Activated CD8-positive, alpha-beta memory T cell treated with anti-CD3 and anti-CD28 coated beads, Interleukin-2, amount 10 ng/mL, durations not matched to agents 7 days and 5 days (primary cell): ENCODE measurements around the gene EIF4H. TPM values are rescaled to one million over a fixed set of nuclear protein-coding genes. Genes with fewer than 3 reads are reported as not detected.
"Not testable (repeated sequence)": the region's sequence is repeated elsewhere in the genome, so short reads cannot be mapped to it uniquely, and the experiment has no call there.

Experiments used
- ATAC-seq: fragments of 150-1000 bp; cut with Tn5 transposase; one replicate; pipeline ENCODE4 v1.10.0; 2021; ENCODE audit warnings: moderate library complexity
- CTCF ChIA-PET: fragments of 350-600 bp; sonication (Branson Sonifier 250); formaldehyde crosslinking; loops from one replicate; lab custom pipeline; 2021; ENCODE audit warnings: antibody characterized with exemption; lab: Charles Lee
- DNase-seq: peaks from one replicate; pipeline ENCODE4 v3.0.0-alpha.2; 2020
- H3K27ac Mint-ChIP-seq: one replicate; pipeline ENCODE4 v1.8.0; 2021; ENCODE audit warnings: mild to moderate bottlenecking, mixed read lengths
- H3K27me3 Mint-ChIP-seq: one replicate; pipeline ENCODE4 v1.8.0; 2021; ENCODE audit warnings: mixed read lengths
- H3K36me3 Mint-ChIP-seq: one replicate; pipeline ENCODE4 v1.8.0; 2021; ENCODE audit warnings: mild to moderate bottlenecking, mixed read lengths
- H3K4me1 Mint-ChIP-seq: one replicate; pipeline ENCODE4 v1.8.0; 2021; ENCODE audit warnings: mixed read lengths
- H3K4me3 Mint-ChIP-seq: one replicate; pipeline ENCODE4 v1.8.0; 2021; ENCODE audit warnings: mild to moderate bottlenecking, moderate library complexity, mixed read lengths
- H3K9me3 Mint-ChIP-seq: one replicate; pipeline ENCODE4 v1.8.0; 2022; ENCODE audit warnings: low read depth, mixed read lengths
- total RNA-seq, 2 experiments: library from RNA; stranded (reverse); gene quantifications; one replicate each; pipeline ENCODE4 v1.2.3, GENCODE V29; 2021

The EIF4H gene
- total RNA-seq, 2 experiments from 2014 or later: 278 to 322 TPM

DNA sequence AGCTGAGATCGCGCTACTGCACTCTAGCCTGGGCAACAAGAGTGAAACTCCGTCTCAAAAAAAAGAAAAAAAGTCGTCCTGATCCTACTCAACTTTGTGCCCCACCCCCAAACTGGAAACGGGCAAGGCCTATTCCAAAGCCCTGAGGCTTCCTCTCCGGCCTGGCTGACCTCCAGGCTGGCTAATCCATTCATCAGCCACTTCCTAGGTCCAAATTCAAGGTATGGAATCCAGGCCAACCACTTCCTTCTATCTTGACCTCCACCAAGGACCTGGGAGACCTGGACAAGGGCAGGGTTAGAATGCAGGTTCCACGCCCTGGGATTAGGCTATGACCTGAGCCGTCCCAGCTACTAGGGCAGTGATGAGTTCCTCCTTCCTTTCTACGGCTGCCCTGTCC lies 20.4 kb upstream of the EIF4H start:
- Mint-ChIP-seq H3K4me1 (no peaks in the 10 kb centered on the region), H3K36me3 (no peaks in the 10 kb centered on the region), H3K27ac (no peak overlapping the region), H3K27me3 (no peaks in the 10 kb centered on the region), H3K4me3 (no peak overlapping the region), H3K9me3 (no peaks in the 10 kb centered on the region)
- CTCF ChIA-PET: interaction anchor here (1.2 kb wide), 1 partner anchor 53 kb away, joined by 3 read pairs; no protein-coding TSS in a partner anchor
- ATAC-seq: no peak
- DNase-seq: no peak

DNA sequence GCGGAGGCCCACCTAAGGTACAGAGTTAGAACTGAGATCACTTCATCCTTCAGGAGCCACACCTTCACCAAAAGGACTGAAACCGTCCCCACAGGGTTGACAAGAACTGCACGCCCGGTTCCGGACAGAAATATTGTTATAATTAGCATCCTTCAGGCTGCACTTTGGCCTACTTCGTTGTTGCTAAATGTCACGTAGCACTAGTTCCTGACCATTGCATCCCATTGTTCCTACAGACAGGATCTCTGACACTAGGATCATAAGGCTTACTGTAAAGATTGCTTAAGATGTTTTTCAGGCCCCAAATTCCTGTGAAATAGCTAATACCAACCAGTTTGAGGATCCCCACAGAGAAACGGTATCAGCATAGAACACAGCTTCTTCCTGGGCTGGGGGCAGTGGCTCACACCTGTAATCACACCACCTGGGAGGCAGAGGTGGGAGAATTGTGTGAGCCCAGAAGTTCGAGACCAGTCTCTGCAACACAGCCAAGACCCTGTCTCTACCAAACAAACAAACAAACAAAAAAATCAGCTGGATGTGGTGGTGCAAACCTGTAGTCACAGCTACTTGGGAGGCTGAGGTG lies 18.3 kb upstream of the EIF4H start:
- no peak overlapping the region for H3K27ac Mint-ChIP-seq
- CTCF ChIA-PET: interaction anchor here (1.0 to 1.2 kb wide), 2 partner anchors 10 to 50 kb away, joined by 3 read pairs; no protein-coding TSS in a partner anchor
- H3K4me3 Mint-ChIP-seq: no peak overlapping the region
- H3K36me3 Mint-ChIP-seq: no peaks in the 10 kb centered on the region
- H3K4me1 Mint-ChIP-seq: no peaks in the 10 kb centered on the region
- no peak for ATAC-seq
- DNase-seq: no peak
- no peaks in the 10 kb centered on the region for H3K9me3 Mint-ChIP-seq
- H3K27me3 Mint-ChIP-seq: no peaks in the 10 kb centered on the region

DNA sequence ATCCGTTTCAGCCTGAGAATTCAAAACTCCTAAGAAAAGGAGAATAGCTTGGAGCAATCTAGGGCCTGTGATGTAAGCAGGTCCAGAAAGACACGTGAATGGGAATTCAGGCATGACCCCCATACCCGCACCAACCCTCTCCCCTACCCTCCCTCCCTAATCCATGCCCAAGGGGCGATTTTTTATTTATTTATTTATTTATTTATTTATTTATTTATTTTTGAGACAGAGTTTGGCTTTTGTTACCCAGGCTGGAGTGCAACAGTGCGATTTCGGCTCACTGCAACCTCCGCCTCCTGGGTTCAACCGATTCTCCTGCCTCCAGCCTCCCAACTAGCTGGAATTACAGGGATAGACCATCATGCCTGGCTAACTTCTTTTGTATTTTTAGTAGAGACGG lies 16.6 kb upstream of the EIF4H start:
- Mint-ChIP-seq H3K4me3 (no peak overlapping the region), H3K9me3 (no peaks in the 10 kb centered on the region), H3K4me1 (no peaks in the 10 kb centered on the region), H3K36me3 (no peaks in the 10 kb centered on the region), H3K27me3 (no peaks in the 10 kb centered on the region), H3K27ac (no peak overlapping the region)
- DNase-seq (no peak), ATAC-seq (no peak)
- CTCF ChIA-PET: no interaction called here

- CTCF ChIA-PET: interaction anchor here (1.4 kb wide), 1 partner anchor 96 kb away, joined by 3 read pairs; no protein-coding TSS in a partner anchor
- ATAC-seq: no peak
- Mint-ChIP-seq H3K27ac (no peak overlapping the region), H3K36me3 (no peaks in the 10 kb centered on the region), H3K27me3 (no peaks in the 10 kb centered on the region), H3K4me1 (no peaks in the 10 kb centered on the region), H3K4me3 (no peak overlapping the region), H3K9me3 (no peaks in the 10 kb centered on the region)
- DNase-seq: no peak
Observed at GRCh38 chr7:74164985-74165456, 9.1 kb upstream of the EIF4H start.

- Mint-ChIP-seq H3K36me3 (no peaks in the 10 kb centered on the region), H3K9me3 (no peaks in the 10 kb centered on the region), H3K27ac (no peak overlapping the region), H3K27me3 (no peaks in the 10 kb centered on the region), H3K4me1 (no peaks in the 10 kb centered on the region), H3K4me3 (no peak overlapping the region)
- CTCF ChIA-PET: interaction anchor here (1.4 kb wide), 1 partner anchor 97 kb away, joined by 3 read pairs; no protein-coding TSS in a partner anchor
- ATAC-seq (no peak), DNase-seq (no peak)
Observed at GRCh38 chr7:74165867-74166593, 8.1 kb upstream of the EIF4H start.

GRCh38 chr7:74167324-74167723 lies 6.8 kb upstream of the EIF4H start:
- H3K9me3 Mint-ChIP-seq, H3K4me1 Mint-ChIP-seq, DNase-seq, ATAC-seq, H3K36me3 Mint-ChIP-seq, CTCF ChIA-PET, H3K27me3 Mint-ChIP-seq, H3K27ac Mint-ChIP-seq, H3K4me3 Mint-ChIP-seq: not testable (repeated sequence)

DNA sequence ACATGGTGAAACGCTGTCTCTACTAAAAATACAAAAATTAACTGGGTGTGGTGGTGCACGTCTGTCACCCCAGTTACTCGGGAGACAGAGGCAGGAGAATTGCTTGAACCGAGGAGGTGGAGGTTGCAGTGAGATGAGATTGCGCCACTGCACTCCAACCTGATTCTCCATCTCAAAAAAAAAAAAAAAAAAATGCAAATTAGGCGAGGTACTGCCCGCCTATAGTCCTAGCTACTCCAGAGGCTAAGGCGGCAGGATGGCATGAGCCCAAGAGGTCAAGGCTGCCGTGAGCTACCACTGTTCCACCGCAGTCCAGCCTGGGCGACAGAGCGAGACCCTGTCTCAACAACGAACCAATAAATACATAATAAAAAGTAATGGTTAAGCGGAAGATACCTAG lies 1.1 kb upstream of the EIF4H start:
- ATAC-seq (no peak), DNase-seq (no peak)
- H3K4me3 Mint-ChIP-seq: peak overlapping the region; percentile 87
- peaks cover 17% of the 10 kb centered on the region for H3K36me3 Mint-ChIP-seq
- H3K4me1 Mint-ChIP-seq: peaks cover 35% of the 10 kb centered on the region
- CTCF ChIA-PET: interaction anchor here (0.6 to 3.7 kb wide), 6 partner anchors 10 to 228 kb away, joined by 3 to 13 read pairs (median 5); no protein-coding TSS in a partner anchor
- H3K27me3 Mint-ChIP-seq: no peaks in the 10 kb centered on the region
- H3K27ac Mint-ChIP-seq: peak overlapping the region; percentile 81
- no peaks in the 10 kb centered on the region for H3K9me3 Mint-ChIP-seq

GRCh38 chr7:74173491-74173865 lies 678 bp upstream of the EIF4H start:
- H3K36me3 Mint-ChIP-seq: peaks cover 17% of the 10 kb centered on the region
- peak overlapping the region; percentile 81 for H3K27ac Mint-ChIP-seq
- no peaks in the 10 kb centered on the region for H3K27me3 Mint-ChIP-seq
- ATAC-seq (no peak), DNase-seq (no peak)
- H3K4me3 Mint-ChIP-seq: peak overlapping the region; percentile 87
- H3K9me3 Mint-ChIP-seq: no peaks in the 10 kb centered on the region
- CTCF ChIA-PET: interaction anchor here (0.6 to 3.7 kb wide), 7 partner anchors 10 to 108 kb away, joined by 3 to 13 read pairs (median 4); no protein-coding TSS in a partner anchor
- H3K4me1 Mint-ChIP-seq: peaks cover 35% of the 10 kb centered on the region

GRCh38 chr7:74174606-74175082 lies 488 bp downstream of the EIF4H start:
- DNase-seq (peak; percentile 62), ATAC-seq (peak; percentile 56)
- H3K27me3 Mint-ChIP-seq: no peaks in the 10 kb centered on the region
- CTCF ChIA-PET: interaction anchor here (1.1 to 3.7 kb wide), 10 partner anchors 9 to 226 kb away, joined by 3 to 13 read pairs (median 6); no protein-coding TSS in a partner anchor
- H3K27ac Mint-ChIP-seq: peak overlapping the region; percentile 86
- peaks cover 43% of the 10 kb centered on the region for H3K4me1 Mint-ChIP-seq
- H3K9me3 Mint-ChIP-seq: no peaks in the 10 kb centered on the region
- peaks cover 24% of the 10 kb centered on the region for H3K36me3 Mint-ChIP-seq
- peak overlapping the region; percentile 87 for H3K4me3 Mint-ChIP-seq

DNA sequence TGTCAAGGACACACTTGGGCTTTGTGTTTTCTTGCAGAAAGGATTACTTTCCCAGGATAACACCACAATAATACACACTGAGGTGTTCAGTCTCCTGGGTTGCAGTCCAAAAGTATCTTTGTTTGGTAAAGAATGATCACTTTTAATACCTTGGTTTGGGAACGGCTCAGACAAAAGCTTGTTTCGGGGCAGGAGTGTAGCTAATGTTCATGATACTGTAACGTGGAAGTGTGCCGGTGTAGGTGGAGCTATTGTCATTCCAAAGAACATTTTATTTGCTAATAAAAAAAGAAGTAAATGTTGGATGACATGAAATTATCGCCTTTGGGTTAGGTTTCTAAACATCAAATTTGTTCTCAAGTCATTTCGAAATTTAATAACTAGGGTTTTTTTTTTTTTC lies 1.2 kb downstream of the EIF4H start:
- peak overlapping the region; percentile 86 for H3K27ac Mint-ChIP-seq
- CTCF ChIA-PET: interaction anchor here (0.9 to 3.7 kb wide), 9 partner anchors 8 to 225 kb away, joined by 3 to 13 read pairs (median 6); no protein-coding TSS in a partner anchor
- peaks cover 48% of the 10 kb centered on the region for H3K4me1 Mint-ChIP-seq
- H3K36me3 Mint-ChIP-seq: peaks cover 25% of the 10 kb centered on the region
- H3K4me3 Mint-ChIP-seq: peak overlapping the region; percentile 87
- H3K9me3 Mint-ChIP-seq: no peaks in the 10 kb centered on the region
- ATAC-seq: no peak
- no peak for DNase-seq
- no peaks in the 10 kb centered on the region for H3K27me3 Mint-ChIP-seq

DNA sequence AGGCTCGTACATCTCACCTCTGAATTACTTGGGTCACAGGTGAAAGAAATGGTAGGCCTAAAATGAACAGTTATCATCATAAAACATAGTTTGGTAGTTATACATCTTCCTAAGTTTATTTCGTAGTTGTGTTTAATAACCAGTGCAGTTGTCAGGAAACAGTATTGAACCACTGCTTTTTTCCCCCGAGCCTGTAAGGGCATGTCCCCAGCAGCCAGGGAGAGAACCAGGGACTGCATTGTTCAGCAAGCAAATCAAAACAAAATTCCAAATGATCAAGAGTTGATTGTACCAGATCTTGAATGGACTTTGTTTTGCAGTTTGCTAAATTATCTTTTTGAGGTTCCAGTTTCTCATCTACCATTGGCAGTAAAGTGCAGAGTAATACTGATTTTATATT lies 2.4 kb downstream of the EIF4H start:
- Mint-ChIP-seq H3K27ac (peak overlapping the region; percentile 75), H3K36me3 (peaks cover 32% of the 10 kb centered on the region), H3K4me1 (peaks cover 55% of the 10 kb centered on the region), H3K27me3 (no peaks in the 10 kb centered on the region), H3K4me3 (peak overlapping the region; percentile 87), H3K9me3 (no peaks in the 10 kb centered on the region)
- CTCF ChIA-PET: interaction anchor here (0.6 to 7.0 kb wide), 4 partner anchors 30 to 109 kb away, joined by 4 to 40 read pairs (median 12); no protein-coding TSS in a partner anchor
- DNase-seq: no peak
- no peak for ATAC-seq

DNA sequence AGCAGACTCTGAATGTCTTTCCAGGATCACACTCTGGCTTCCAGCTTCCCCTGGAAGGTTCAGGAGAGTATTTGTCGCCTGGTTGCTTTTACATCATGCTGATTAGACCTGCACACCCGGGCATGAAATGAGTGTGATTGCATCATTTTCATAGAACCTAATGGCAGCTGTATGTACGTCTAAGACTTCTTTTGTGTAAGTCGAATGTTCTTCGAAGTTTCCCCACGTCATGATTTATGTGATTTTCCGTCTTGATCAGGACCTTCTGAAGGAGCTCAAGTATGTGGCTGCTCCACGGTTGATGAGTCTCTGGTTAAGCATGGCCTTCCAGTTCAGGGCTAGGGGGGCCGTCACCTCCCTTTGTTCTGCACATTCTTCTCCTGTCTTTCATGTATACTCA lies 4.5 kb downstream of the EIF4H start:
- no peak for DNase-seq
- Mint-ChIP-seq H3K36me3 (peaks cover 36% of the 10 kb centered on the region), H3K9me3 (no peaks in the 10 kb centered on the region), H3K4me1 (peaks cover 62% of the 10 kb centered on the region), H3K27me3 (no peaks in the 10 kb centered on the region), H3K4me3 (peak overlapping the region; percentile 8), H3K27ac (peak overlapping the region; percentile 73)
- CTCF ChIA-PET: interaction anchor here (1.4 to 7.0 kb wide), 4 partner anchors 28 to 222 kb away, joined by 3 to 40 read pairs (median 12); no protein-coding TSS in a partner anchor
- ATAC-seq: no peak

DNA sequence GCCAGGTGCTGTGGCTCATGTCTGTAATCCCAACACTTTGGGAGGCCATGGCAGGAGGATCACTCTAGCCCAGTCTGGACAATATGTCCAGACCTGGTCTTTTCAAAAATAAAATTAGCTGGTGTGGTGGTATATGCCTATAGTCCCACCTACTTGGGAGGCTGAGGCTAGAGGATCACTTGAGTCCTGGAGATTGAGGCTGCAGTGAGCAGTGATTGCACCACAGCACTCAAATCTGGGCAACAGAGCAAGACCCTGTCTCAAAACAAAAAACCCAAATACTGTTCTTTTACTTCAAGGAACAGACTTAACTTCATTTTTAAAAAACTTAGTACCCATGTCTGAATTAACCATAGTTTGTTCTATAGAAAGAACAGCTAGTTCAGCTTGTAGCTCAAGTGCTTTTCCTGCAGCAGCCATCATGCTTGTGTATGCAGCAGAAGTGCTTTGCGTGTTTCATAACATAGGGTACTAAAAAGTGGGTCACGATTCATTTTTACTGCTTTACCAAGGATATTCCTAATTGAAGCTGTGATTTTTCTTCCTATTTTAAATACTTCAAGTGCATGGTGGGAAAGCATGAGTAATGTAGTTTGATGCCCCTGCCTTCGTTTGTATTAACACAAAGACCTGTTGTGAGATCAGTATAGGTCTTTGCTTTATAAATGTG lies 5.9 kb downstream of the EIF4H start:
- Mint-ChIP-seq H3K27me3 (no peaks in the 10 kb centered on the region), H3K27ac (no peak overlapping the region), H3K36me3 (peaks cover 40% of the 10 kb centered on the region), H3K4me3 (no peak overlapping the region), H3K9me3 (no peaks in the 10 kb centered on the region), H3K4me1 (peaks cover 74% of the 10 kb centered on the region)
- DNase-seq: no peak
- CTCF ChIA-PET: interaction anchor here (0.8 to 7.0 kb wide), 4 partner anchors 23 to 221 kb away, joined by 3 to 40 read pairs (median 8); no protein-coding TSS in a partner anchor
- no peak for ATAC-seq
